HG03354 (cell line): ENCODE measurements around the gene IL17RD.

Experiments used
- ATAC-seq: cut with Tn5 transposase; IDR thresholded peaks from one replicate; pipeline ENCODE4 v1.9.1; 2021; ENCODE audit warnings: mild to moderate bottlenecking; ENCODE audit not compliant: unreplicated experiment, poor library complexity, severe bottlenecking

Gene IL17RD

GRCh38 chr3:57160076-57160764 is 4.9 kb downstream of the IL17RD start:
- ATAC-seq = no peak

- ATAC-seq = no peak
Observed at GRCh38 chr3:57158813-57159738, 6.1 kb downstream of the IL17RD start.

- no peak for ATAC-seq
Observed at GRCh38 chr3:57158325-57158724, 6.8 kb downstream of the IL17RD start.

- ATAC-seq = no peak
Observed at GRCh38 chr3:57157545-57157944, 7.6 kb downstream of the IL17RD start.

GRCh38 chr3:57155310-57155643 is 9.9 kb downstream of the IL17RD start:
- no peak for ATAC-seq

GRCh38 chr3:57154470-57155309 is 10.5 kb downstream of the IL17RD start:
- no peak for ATAC-seq

DNA sequence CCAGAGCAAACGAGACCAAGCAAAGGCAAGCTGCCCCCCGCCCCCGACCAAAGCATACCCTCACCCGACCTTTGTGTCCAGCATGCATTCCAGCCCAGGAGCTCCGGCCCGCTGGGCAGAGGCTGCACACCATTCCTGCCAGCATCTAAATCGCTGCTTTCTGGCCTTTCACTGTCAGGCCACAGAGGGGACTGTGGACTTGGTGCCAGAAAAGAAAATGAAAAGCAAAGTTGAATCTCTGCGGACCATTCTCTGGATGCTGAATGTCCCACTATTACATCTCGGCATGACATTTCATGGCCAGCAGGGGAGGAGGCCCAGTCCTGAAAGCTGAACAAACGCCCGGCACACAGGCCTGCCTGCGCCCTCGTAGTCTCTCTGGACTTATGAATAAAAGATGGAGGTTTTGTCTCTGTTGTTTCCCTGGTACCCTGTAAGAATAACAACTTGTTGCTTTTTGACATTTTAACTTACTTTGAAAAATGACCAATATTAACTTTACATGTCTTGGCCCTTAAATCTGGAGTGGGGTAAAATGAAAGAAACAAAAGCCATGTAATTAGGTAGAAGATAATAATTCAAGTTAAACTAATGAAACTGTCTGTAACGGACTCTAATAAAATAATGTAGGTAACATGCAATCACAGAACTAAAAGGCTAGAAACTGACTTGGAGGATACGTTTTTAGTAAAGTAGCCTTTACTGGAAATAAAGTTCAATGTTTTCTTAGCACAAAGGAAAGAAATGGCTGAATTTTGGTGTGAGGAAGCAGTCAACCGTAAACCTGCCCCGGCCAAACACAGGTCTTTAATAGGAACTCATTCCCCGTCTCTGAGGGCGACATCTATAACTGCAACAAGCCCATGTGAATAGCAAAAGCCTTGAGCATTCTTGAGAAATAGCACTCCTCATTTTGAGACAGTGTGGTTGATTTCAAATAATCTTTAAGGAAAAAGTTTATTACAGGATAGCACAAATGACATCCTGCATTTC is 12.7 kb downstream of the IL17RD start:
- no peak for ATAC-seq

- ATAC-seq = no peak
Observed at GRCh38 chr3:57151749-57152148, 13.4 kb downstream of the IL17RD start.

- no peak for ATAC-seq
Observed at GRCh38 chr3:57151021-57151449, 14.1 kb downstream of the IL17RD start.

DNA sequence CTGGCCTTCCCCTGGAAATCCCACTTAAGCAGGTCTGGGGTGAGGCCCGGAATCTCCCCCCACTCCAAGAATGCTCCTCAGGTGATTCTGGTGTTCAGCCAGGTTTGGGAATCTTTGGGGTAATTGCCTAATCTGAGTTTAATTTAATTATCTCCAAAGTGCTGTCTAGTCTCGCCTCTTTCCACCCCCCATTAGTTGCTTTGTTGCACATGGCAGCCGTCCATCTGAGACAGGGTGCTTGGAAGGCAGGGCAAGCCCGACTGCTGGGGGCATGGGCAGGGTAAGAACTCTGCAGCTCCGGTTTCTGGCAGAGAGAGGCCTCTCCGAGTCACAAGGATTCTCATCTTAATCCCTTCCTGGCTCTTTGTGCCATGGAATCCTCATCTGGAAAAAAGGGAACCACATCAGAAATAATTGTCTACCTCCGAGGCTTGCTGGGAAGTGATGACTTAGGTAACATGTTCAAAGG is 15.0 kb downstream of the IL17RD start:
- ATAC-seq = no peak

GRCh38 chr3:57147071-57147470 is 18.1 kb downstream of the IL17RD start:
- no peak for ATAC-seq

GRCh38 chr3:57145852-57146251 is 19.3 kb downstream of the IL17RD start:
- no peak for ATAC-seq

DNA sequence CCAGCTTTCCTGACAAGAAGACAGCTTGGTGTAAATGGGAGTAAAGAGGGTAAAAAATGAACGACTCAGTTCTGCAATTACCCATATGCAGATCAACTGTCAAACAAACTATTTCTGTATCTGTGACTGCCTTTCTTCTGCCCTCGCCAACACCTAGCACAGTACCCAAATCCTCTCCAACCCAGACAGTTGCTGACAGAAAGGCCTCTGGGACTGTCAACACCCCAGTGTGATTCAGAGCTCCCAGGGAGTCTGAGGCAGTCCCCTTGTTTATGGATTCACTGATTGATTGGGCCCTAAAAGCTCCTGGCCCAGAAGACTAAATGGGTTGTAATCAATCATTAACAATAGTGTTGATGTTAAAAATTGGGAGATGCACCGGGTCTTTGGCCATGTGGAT is 20.2 kb downstream of the IL17RD start:
- no peak for ATAC-seq

GRCh38 chr3:57143886-57144459 is 21.2 kb downstream of the IL17RD start:
- no peak for ATAC-seq

GRCh38 chr3:57142411-57142723 is 22.8 kb downstream of the IL17RD start:
- no peak for ATAC-seq

DNA sequence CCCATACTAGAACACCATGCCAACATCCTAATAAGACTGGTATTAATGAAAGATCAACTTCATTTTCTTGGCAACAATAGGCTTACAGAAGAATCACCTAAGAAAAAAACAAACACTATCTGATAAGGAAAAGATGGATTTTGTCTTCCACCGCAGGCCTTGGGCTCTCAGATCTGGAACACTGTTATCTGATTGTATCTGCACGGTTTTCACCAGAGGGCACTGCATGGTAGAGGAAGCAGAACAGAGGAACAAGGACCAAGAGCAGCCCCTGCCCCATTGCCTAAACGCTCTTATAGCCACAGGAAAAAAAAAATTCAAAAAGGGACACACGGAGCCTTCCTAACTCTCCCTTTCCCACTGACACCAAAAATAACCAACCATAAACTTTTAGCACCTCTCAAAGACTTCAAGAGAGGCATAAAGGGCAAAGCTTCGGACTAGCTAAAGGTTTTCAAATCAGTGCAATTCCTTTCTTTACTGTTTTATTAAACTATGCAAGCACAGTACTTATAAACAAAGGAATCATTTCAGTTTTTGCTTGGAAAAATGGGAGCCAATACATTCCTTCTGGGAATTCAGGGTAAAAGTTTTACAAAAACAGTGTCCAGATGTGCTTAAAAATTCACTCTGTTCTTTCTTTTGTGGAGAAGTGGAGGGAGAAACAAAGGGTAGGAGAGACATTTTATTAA is 23.3 kb downstream of the IL17RD start:
- no peak for ATAC-seq

GRCh38 chr3:57140894-57141293 is 24.3 kb downstream of the IL17RD start:
- ATAC-seq = no peak

GRCh38 chr3:57135964-57136719 is 29.0 kb downstream of the IL17RD start:
- ATAC-seq = no peak
